K562 (cell line): ENCODE data around the gene ARPP21. TPM values are rescaled to one million over a fixed set of nuclear protein-coding genes. Genes with fewer than 3 reads are reported as not detected.

Experiments used
- ATAC-seq: fragments of 200-7000 bp; cut with Tn5 transposase; 3 replicates; pipeline ENCODE4 v1.9.1; 2020; ENCODE audit warnings: moderate library complexity
- BruUV-seq: library from RNA; stranded (reverse); fragments of 400-500 nt; replicated peaks from 2 replicates; lab custom pipeline; 2021; lab: Mats Ljungman, UMichigan
- CTCF ChIA-PET: fragments of 300-600 bp; formaldehyde crosslinking; extraction: SDS; loops from one replicate; lab custom pipeline; 2021; ENCODE audit warnings: low intra/inter-chr PET ratio; lab: Yijun Ruan, JAX
- POLR2A ChIA-PET: fragments of 300-600, 350-650 bp; sonication (Branson Sonifier 250); formaldehyde crosslinking; extraction: SDS; loops from one replicate; lab custom pipeline; 2021; ENCODE audit warnings: antibody characterized with exemption, inconsistent platforms; lab: Yijun Ruan, JAX
- DNase-seq, 4 experiments: peaks; one replicate each; pipeline versions ENCODE4 v3.0.0 to v3.0.0-alpha.2; 2011 to 2018; ENCODE audit warnings: low spot score in 3 of 4, mixed read lengths in 3 of 4; ENCODE audit errors: extremely low read depth in 1 of 4
- FAIRE-seq: peaks from 2 replicates; lab custom pipeline; 2011; peaks lifted over from hg19 to GRCh38; lab: Jason Lieb, UNC
- H2AFZ ChIP-seq: 2 replicates; pipeline ENCODE4 v1.6.0; 2011; ENCODE audit warnings: low read depth, low read length, control low read depth, inconsistent platforms
- H3K27ac ChIP-seq: fragments of 200-600 bp; 3 replicates; pipeline ENCODE4 v1.8.0; 2011; ENCODE audit warnings: low read depth, mild to moderate bottlenecking, control low read depth, inconsistent platforms, low read length, moderate library complexity, mixed read lengths; ENCODE audit errors: extremely low read depth
- H3K27me3 ChIP-seq, 2 experiments: fragments of 300-600 bp in 1 of 2; 2 replicates in 1 of 2; 3 replicates in 1 of 2; pipeline versions ENCODE4 v1.6.0 to v1.8.0; 2011; ENCODE audit warnings: inconsistent platforms in 2 of 2, low read length in 2 of 2, mild to moderate bottlenecking in 1 of 2, mixed read lengths in 1 of 2, moderate library complexity in 1 of 2; ENCODE audit not compliant: control insufficient read depth in 2 of 2, insufficient read depth in 2 of 2
- H3K36me3 ChIP-seq: fragments of 300-600 bp; 3 replicates; pipeline ENCODE4 v1.8.0; 2011; ENCODE audit warnings: mild to moderate bottlenecking, low read length, inconsistent platforms; ENCODE audit not compliant: control insufficient read depth, insufficient read depth
- H3K4me1 ChIP-seq, 2 experiments: fragments of 200-600 bp in 1 of 2; replicated peaks in 1 of 2; 2 replicates in 1 of 2; 3 replicates in 1 of 2; pipeline versions ENCODE4 v1.5.1 to v1.8.0; 2011; ENCODE audit warnings: inconsistent platforms in 2 of 2, low read length in 2 of 2, mild to moderate bottlenecking in 1 of 2, mixed read lengths in 1 of 2, moderate library complexity in 1 of 2; ENCODE audit not compliant: control insufficient read depth in 2 of 2, insufficient read depth in 2 of 2
- H3K4me2 ChIP-seq: 2 replicates; pipeline ENCODE4 v1.6.1; 2011; ENCODE audit warnings: low read length, control low read depth, inconsistent platforms, mixed read lengths; ENCODE audit not compliant: insufficient read depth
- H3K4me3 ChIP-seq: fragments of 200-600 bp; sonication (generic), shearing (Covaris generic); 2 replicates; pipeline ENCODE4 v1.5.1; 2016; ENCODE audit warnings: control low read depth, inconsistent platforms
- H3K79me2 ChIP-seq: fragments of 200-600 bp; 3 replicates; pipeline ENCODE4 v1.8.0; 2011; ENCODE audit warnings: low read length, inconsistent platforms; ENCODE audit not compliant: control insufficient read depth, insufficient read depth
- H3K9ac ChIP-seq, 2 experiments: 2 replicates each; pipeline versions ENCODE4 v1.6.0 to v1.6.1; 2011; ENCODE audit warnings: low read depth in 2 of 2, low read length in 2 of 2, control low read depth in 1 of 2, inconsistent platforms in 1 of 2, mild to moderate bottlenecking in 1 of 2, mixed read lengths in 1 of 2; ENCODE audit not compliant: insufficient read depth in 1 of 2
- H3K9me1 ChIP-seq: one replicate; pipeline ENCODE4 v1.6.0; 2011; ENCODE audit warnings: inconsistent platforms, mild to moderate bottlenecking, low read length, moderate library complexity; ENCODE audit not compliant: control insufficient read depth, insufficient read depth
- H3K9me3 ChIP-seq: replicated peaks from 2 replicates; pipeline ENCODE4 v1.5.1; 2011; ENCODE audit warnings: low read depth, low read length, inconsistent platforms; ENCODE audit not compliant: control insufficient read depth, insufficient read depth
- H4K20me1 ChIP-seq: replicated peaks from 2 replicates; pipeline ENCODE4 v1.6.1; 2011; ENCODE audit warnings: low read length, inconsistent platforms, mixed read lengths; ENCODE audit not compliant: control insufficient read depth, insufficient read depth
- BRD4 ChIP-seq: fragments of 200-600 bp; sonication (generic); IDR thresholded peaks from 2 replicates; pipeline ENCODE4 v1.6.1; 2017; ENCODE audit warnings: inconsistent platforms
- GTF2A2 ChIP-seq: IDR thresholded peaks from 2 replicates; pipeline ENCODE4 v1.6.1; 2016; ENCODE audit warnings: mild to moderate bottlenecking, missing genetic modification characterization, missing compliant biosample characterization
- HDAC6 ChIP-seq: IDR thresholded peaks from 2 replicates; pipeline ENCODE4 v1.6.1; 2012; ENCODE audit warnings: low read depth, mild to moderate bottlenecking, control low read depth, inconsistent platforms, low read length, moderate library complexity
- KLF10 ChIP-seq: fragments of 250-450 bp; sonication (Bioruptor Pico); IDR thresholded peaks from 2 replicates; pipeline ENCODE4 v1.6.1; 2021; ENCODE audit warnings: matching md5 sums
- POLR2H ChIP-seq: IDR thresholded peaks from 2 replicates; pipeline ENCODE4 v1.6.1; 2016; ENCODE audit warnings: missing genetic modification characterization, low read depth, mild to moderate bottlenecking, control low read depth, missing compliant biosample characterization, moderate library complexity
- RBM39 ChIP-seq: fragments of 200-400 bp; formaldehyde crosslinking; optimal IDR thresholded peaks from 2 replicates; pipeline ENCODE3; 2018; ENCODE audit warnings: low read depth, low read length
- RFX1 ChIP-seq: fragments of 450-650 bp; IDR thresholded peaks from 2 replicates; pipeline ENCODE4 v1.6.1; 2016; ENCODE audit warnings: mild to moderate bottlenecking, moderate library complexity
- SLC30A9 ChIP-seq: fragments of 250-450 bp; sonication (Bioruptor Pico); IDR thresholded peaks from 2 replicates; pipeline ENCODE4 v1.8.0; 2022; ENCODE audit warnings: mild to moderate bottlenecking, moderate library complexity
- SREBF2 ChIP-seq: sonication (generic); formaldehyde crosslinking; IDR thresholded peaks from 2 replicates; pipeline ENCODE4 v1.4.0; 2020; ENCODE audit warnings: mild to moderate bottlenecking, missing genetic modification reagents
- TBP ChIP-seq: optimal IDR thresholded peaks from 2 replicates; pipeline ENCODE3; 2011; ENCODE audit warnings: low read depth, low read length, improper control_type of control experiment
- ZBTB9 ChIP-seq: fragments of 450-650 bp; formaldehyde crosslinking; IDR thresholded peaks from 2 replicates; pipeline ENCODE4 v1.4.0; 2020; ENCODE audit warnings: mild to moderate bottlenecking, moderate library complexity
- ZC3H8 ChIP-seq: fragments of 450-650 bp; IDR thresholded peaks from 2 replicates; pipeline ENCODE4 v1.6.1; 2017
- ZNF253 ChIP-seq: fragments of 250-450 bp; sonication (Bioruptor Pico); conservative IDR thresholded peaks from 2 replicates; pipeline ENCODE4 v1.6.1; 2021; ENCODE audit warnings: mild to moderate bottlenecking
- WGBS: fragments of 100-300 bp; shearing (Covaris generic); methylation state at CpG from one replicate; pipeline ENCODE4 v1.1.6; 2016; ENCODE audit warnings: low coverage, mixed read lengths; ENCODE audit not compliant: insufficient coverage; ENCODE audit errors: missing lambda C conversion rate; 5-methylcytosine and 5-hydroxymethylcytosine counted together
- in situ Hi-C: fragments of 300-500 bp; cut with MboI; formaldehyde crosslinking; loops from 4 replicates; pipeline ENCODE4 v1.15.0; 2018; ENCODE audit warnings: inconsistent platforms, mixed read lengths
- intact Hi-C: fragments of 100-400 bp; cut with micrococcal nuclease; formaldehyde crosslinking; loops from 2 replicates; pipeline ENCODE4 v1.14.2; 2022
- polyA plus RNA-seq, 8 experiments: library from polyadenylated mRNA; depleted of rRNA in 4 of 8; stranded (reverse) in 5 of 8; unstranded in 3 of 8; fragments of >200 nt; fragmentation: Nextera tagmentation in 2 of 8; fragmentation: Illumina TruSeq in 1 of 8; extraction: Ambion mirVana in 2 of 8; extraction: Trizol in 1 of 8; gene quantifications; 2 replicates each; pipeline versions ENCODE4 v1.2.1 to v1.2.3, GENCODE V29; 2011 to 2014; ENCODE audit warnings: inconsistent platforms in 1 of 8, missing spikeins in 1 of 8
- total RNA-seq, 7 experiments: library from RNA; depleted of rRNA in 6 of 7; stranded (reverse); fragments of >200 nt in 6 of 7; fragmentation: Illumina TruSeq in 2 of 7; extraction: Trizol in 2 of 7; gene quantifications; 2 replicates each; pipeline versions ENCODE4 v1.2.1 to v1.2.3, GENCODE V29; 2011 to 2021; ENCODE audit warnings: low replicate concordance in 1 of 7

ARPP21 gene
- total and polyA plus RNA-seq, 9 of the 15 experiments (the other 6 are each of a cell fraction or from before 2014, with no cell fraction given): not detected

- Histone ChIP-seq H3K4me2 (no peak overlapping the region), H2AFZ (no peak overlapping the region), H3K9me3 (peaks cover 2% of the 10 kb centered on the region; the same call in 1 of the 2 replicates), H3K9me1 (no peaks in the 10 kb centered on the region), H3K4me1 (no peaks in the 10 kb centered on the region), H3K27ac (no peak overlapping the region), H4K20me1 (no peaks in the 10 kb centered on the region), H3K27me3 (no peaks in the 10 kb centered on the region), H3K9ac (no peak overlapping the region), H3K36me3 (no peaks in the 10 kb centered on the region), H3K79me2 (no peaks in the 10 kb centered on the region), H3K4me3 (no peak overlapping the region)
- in situ Hi-C loops: no loop called here
- intact Hi-C loops: no loop called here
- no peak for TF ChIP-seq HDAC6
- TF ChIP-seq RFX1: no peak
- no peak for TF ChIP-seq POLR2H (tag)
- no peak for TF ChIP-seq TBP
- TF ChIP-seq GTF2A2: no peak
- no peak for TF ChIP-seq KLF10 (CRISPR knock-in tag)
- TF ChIP-seq SREBF2 (CRISPR knock-in tag): no peak
- TF ChIP-seq ZC3H8: no peak
- no peak for TF ChIP-seq BRD4
- no peak for TF ChIP-seq ZBTB9 (CRISPR knock-in tag)
- TF ChIP-seq RBM39: no peak
- TF ChIP-seq SLC30A9 (CRISPR knock-in tag): no peak
- TF ChIP-seq ZNF253 (CRISPR knock-in tag): no peak
- no peak for ATAC-seq
- WGBS: 0% methylated on average over 1 of the region's 1 CpG
- no peak for FAIRE-seq
- ChIA-PET POLR2A (no interaction called here), CTCF (no interaction called here)
- no peak for DNase-seq
- no TSS peak for BruUV-seq
These were observed 35.9 kb downstream of the ARPP21 start for GRCh38 chr3:35675206-35675605.
